HG02840 (cell line): ENCODE data around the gene KRT85.
"Not testable (repeated sequence)": the region's sequence is repeated elsewhere in the genome, so short reads cannot be mapped to it uniquely, and the experiment has no call there.

Experiments
- ATAC-seq: cut with Tn5 transposase; IDR thresholded peaks from one replicate; pipeline ENCODE4 v1.9.1; 2021; ENCODE audit warnings: mild to moderate bottlenecking, moderate library complexity, moderate number of reproducible peaks; ENCODE audit not compliant: unreplicated experiment, low FRiP score

The KRT85 gene

GRCh38 chr12:52366738-52367485 lies at the start of gene KRT85:
Gene KRT85, minus strand, starts transcription at chr12:52367481. Its CDS starts 76 bp downstream, at chr12:52367405.
- ATAC-seq, result no peak

- no peak for ATAC-seq
Measured at GRCh38 chr12:52416795-52417194, 49.5 kb upstream of the KRT85 start.

- no peak for ATAC-seq
Measured at GRCh38 chr12:52415870-52416750, 48.8 kb upstream of the KRT85 start.

GRCh38 chr12:52414936-52415335 lies 47.7 kb upstream of the KRT85 start:
- no peak for ATAC-seq

- ATAC-seq, result no peak
Measured at GRCh38 chr12:52413782-52414345, 46.6 kb upstream of the KRT85 start.

GRCh38 chr12:52413202-52413601 lies 45.9 kb upstream of the KRT85 start:
- no peak for ATAC-seq

- no peak for ATAC-seq
Measured at GRCh38 chr12:52411815-52412214, 44.5 kb upstream of the KRT85 start.

GRCh38 chr12:52410589-52411248 lies 43.4 kb upstream of the KRT85 start:
- ATAC-seq, result not testable (repeated sequence)

GRCh38 chr12:52407918-52408317 lies 40.6 kb upstream of the KRT85 start:
- no peak for ATAC-seq

- ATAC-seq, result no peak
Measured at GRCh38 chr12:52405922-52406385, 38.7 kb upstream of the KRT85 start, which contains the start of gene KRT82. Gene KRT82, minus strand, starts transcription at chr12:52406335. Its CDS starts 58 bp downstream, at chr12:52406277.

GRCh38 chr12:52404951-52405350 lies 37.7 kb upstream of the KRT85 start:
- ATAC-seq, result no peak

GRCh38 chr12:52403561-52403960 lies 36.3 kb upstream of the KRT85 start:
- ATAC-seq, result no peak

- ATAC-seq, result no peak
Measured at GRCh38 chr12:52402873-52403540, 35.7 kb upstream of the KRT85 start.

- ATAC-seq, result no peak
Measured at GRCh38 chr12:52402377-52402776, 35.1 kb upstream of the KRT85 start.

- ATAC-seq, result no peak
Measured at GRCh38 chr12:52401926-52402325, 34.6 kb upstream of the KRT85 start.

GRCh38 chr12:52401526-52401925 lies 34.2 kb upstream of the KRT85 start:
- ATAC-seq, result no peak

- no peak for ATAC-seq
Measured at GRCh38 chr12:52400906-52401305, 33.6 kb upstream of the KRT85 start.

GRCh38 chr12:52399756-52400155 lies 32.5 kb upstream of the KRT85 start:
- ATAC-seq, result no peak

GRCh38 chr12:52398176-52398575 lies 30.9 kb upstream of the KRT85 start:
- no peak for ATAC-seq

GRCh38 chr12:52396656-52397055 lies 29.4 kb upstream of the KRT85 start:
- ATAC-seq, result no peak
